ENCODE data around the gene ORAI3. TPM values are rescaled to one million over a fixed set of nuclear protein-coding genes. Genes with fewer than 3 reads are reported as not detected.

ORAI3 gene
- total and polyA plus RNA-seq, 2 of the 13 experiments (the other 11 are each of a cell fraction or from before 2014, with no cell fraction given) = 11.4 to 32.0 TPM

DNA sequence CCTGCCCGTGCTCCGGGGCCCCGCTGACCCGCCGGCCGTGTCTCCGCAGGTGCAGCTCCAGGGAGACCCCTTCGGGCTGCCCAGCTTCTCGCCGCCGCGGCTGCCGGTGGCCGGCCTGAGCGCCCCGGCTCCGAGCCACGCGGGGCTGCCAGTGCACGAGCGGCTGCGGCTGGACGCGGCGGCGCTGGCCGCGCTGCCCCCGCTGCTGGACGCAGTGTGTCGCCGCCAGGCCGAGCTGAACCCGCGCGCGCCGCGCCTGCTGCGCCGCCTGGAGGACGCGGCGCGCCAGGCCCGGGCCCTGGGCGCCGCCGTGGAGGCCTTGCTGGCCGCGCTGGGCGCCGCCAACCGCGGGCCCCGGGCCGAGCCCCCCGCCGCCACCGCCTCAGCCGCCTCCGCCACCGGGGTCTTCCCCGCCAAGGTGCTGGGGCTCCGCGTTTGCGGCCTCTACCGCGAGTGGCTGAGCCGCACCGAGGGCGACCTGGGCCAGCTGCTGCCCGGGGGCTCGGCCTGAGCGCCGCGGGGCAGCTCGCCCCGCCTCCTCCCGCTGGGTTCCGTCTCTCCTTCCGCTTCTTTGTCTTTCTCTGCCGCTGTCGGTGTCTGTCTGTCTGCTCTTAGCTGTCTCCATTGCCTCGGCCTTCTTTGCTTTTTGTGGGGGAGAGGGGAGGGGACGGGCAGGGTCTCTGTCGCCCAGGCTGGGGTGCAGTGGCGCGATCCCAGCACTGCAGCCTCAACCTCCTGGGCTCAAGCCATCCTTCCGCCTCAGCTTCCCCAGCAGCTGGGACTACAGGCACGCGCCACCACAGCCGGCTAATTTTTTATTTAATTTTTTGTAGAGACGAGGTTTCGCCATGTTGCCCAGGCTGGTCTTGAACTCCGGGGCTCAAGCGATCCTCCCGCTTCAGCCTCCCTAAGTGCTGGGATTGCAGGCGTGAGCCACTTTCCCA lies 46.6 kb upstream of the ORAI3 start (continued):
- TF ChIP-seq MZF1 (CRISPR knock-in tag; IDR thresholded peaks at IDR 0.05; ENCODE audit: borderline replicate concordance) = no peak
- TF ChIP-seq, protein P1, sequence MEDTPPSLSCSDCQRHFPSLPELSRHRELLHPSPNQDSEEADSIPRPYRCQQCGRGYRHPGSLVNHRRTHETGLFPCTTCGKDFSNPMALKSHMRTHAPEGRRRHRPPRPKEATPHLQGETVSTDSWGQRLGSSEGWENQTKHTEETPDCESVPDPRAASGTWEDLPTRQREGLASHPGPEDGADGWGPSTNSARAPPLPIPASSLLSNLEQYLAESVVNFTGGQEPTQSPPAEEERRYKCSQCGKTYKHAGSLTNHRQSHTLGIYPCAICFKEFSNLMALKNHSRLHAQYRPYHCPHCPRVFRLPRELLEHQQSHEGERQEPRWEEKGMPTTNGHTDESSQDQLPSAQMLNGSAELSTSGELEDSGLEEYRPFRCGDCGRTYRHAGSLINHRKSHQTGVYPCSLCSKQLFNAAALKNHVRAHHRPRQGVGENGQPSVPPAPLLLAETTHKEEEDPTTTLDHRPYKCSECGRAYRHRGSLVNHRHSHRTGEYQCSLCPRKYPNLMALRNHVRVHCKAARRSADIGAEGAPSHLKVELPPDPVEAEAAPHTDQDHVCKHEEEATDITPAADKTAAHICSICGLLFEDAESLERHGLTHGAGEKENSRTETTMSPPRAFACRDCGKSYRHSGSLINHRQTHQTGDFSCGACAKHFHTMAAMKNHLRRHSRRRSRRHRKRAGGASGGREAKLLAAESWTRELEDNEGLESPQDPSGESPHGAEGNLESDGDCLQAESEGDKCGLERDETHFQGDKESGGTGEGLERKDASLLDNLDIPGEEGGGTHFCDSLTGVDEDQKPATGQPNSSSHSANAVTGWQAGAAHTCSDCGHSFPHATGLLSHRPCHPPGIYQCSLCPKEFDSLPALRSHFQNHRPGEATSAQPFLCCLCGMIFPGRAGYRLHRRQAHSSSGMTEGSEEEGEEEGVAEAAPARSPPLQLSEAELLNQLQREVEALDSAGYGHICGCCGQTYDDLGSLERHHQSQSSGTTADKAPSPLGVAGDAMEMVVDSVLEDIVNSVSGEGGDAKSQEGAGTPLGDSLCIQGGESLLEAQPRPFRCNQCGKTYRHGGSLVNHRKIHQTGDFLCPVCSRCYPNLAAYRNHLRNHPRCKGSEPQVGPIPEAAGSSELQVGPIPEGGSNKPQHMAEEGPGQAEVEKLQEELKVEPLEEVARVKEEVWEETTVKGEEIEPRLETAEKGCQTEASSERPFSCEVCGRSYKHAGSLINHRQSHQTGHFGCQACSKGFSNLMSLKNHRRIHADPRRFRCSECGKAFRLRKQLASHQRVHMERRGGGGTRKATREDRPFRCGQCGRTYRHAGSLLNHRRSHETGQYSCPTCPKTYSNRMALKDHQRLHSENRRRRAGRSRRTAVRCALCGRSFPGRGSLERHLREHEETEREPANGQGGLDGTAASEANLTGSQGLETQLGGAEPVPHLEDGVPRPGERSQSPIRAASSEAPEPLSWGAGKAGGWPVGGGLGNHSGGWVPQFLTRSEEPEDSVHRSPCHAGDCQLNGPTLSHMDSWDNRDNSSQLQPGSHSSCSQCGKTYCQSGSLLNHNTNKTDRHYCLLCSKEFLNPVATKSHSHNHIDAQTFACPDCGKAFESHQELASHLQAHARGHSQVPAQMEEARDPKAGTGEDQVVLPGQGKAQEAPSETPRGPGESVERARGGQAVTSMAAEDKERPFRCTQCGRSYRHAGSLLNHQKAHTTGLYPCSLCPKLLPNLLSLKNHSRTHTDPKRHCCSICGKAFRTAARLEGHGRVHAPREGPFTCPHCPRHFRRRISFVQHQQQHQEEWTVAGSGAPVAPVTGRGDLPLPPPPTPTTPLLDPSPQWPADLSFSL (CRISPR knock-in tag; IDR thresholded peaks at IDR 0.05) = no peak
- 0 out of 2 replicates have a peak, but pooled peaks have one; percentile 28 for TF ChIP-seq ZNF576 (CRISPR knock-in tag; IDR thresholded peaks at IDR 0.05)
- TF ChIP-seq NCOA2 (CRISPR knock-in tag; IDR thresholded peaks at IDR 0.05) = no peak
- no peak for TF ChIP-seq ZNF550 (CRISPR knock-in tag; IDR thresholded peaks at IDR 0.05; ENCODE audit: borderline replicate concordance)
- no peak for TF ChIP-seq PHB2 (IDR thresholded peaks at IDR 0.05; ENCODE audit: partially characterized antibody)
- no peak for TF ChIP-seq ZNF354B (CRISPR knock-in tag; IDR thresholded peaks at IDR 0.05)
- TF ChIP-seq ZBTB33 (CRISPR knock-in tag; IDR thresholded peaks at IDR 0.05) = peak; percentile 67
- TF ChIP-seq ZBTB8A (CRISPR knock-in tag; IDR thresholded peaks at IDR 0.05; ENCODE audit: borderline replicate concordance, low read depth) = no peak
- no peak for TF ChIP-seq EZH2 (conservative IDR thresholded peaks at IDR 0.05; ENCODE audit: low read depth, low read length)
- TF ChIP-seq CHD2 (IDR thresholded peaks at IDR 0.05; ENCODE audit: low read depth, low read length) = no peak
- no peak for TF ChIP-seq IRX3 (CRISPR knock-in tag; IDR thresholded peaks at IDR 0.05; ENCODE audit: borderline replicate concordance, low read depth)
- peak; percentile 25; the same call in 1 of the 2 replicates for TF ChIP-seq ZNF431 (CRISPR knock-in tag; IDR thresholded peaks at IDR 0.05; ENCODE audit: borderline replicate concordance, low read depth)
- TF ChIP-seq MAFK (conservative IDR thresholded peaks at IDR 0.05 in 1 of 2, IDR thresholded peaks at IDR 0.05 in 1 of 2; ENCODE audit: low read length in 2 of 2) = no peak
- TF ChIP-seq ZNF468 (CRISPR knock-in tag; IDR thresholded peaks at IDR 0.05) = no peak
- TF ChIP-seq POLR2G (IDR thresholded peaks at IDR 0.05; ENCODE audit: low read depth, low read length) = peak; percentile 83
- no peak for TF ChIP-seq ZC3H13 (CRISPR knock-in tag; IDR thresholded peaks at IDR 0.05)
